Right renal cortex interstitium (tissue), 3 donors: ENCODE results near the gene RREB1. TPM values are rescaled to one million over a fixed set of nuclear protein-coding genes. Genes with fewer than 3 reads are reported as not detected.

ENCODE experiments used
- DNase-seq, 3 donors: peaks; one replicate each; pipeline ENCODE4 v3.0.0-alpha.2; 2013; ENCODE audit warnings: low read depth in 3 of 3, low spot score in 2 of 3
- polyA plus RNA-seq, 3 donors: library from polyadenylated mRNA; unstranded; fragments of 120-200 nt; gene quantifications; one replicate each; pipeline ENCODE4 v1.2.1, GENCODE V29; 2013; ENCODE audit not compliant: insufficient read length in 3 of 3

RREB1 gene
- polyA plus RNA-seq, 3 donors, result 17.5 to 19.8 (median 19.3) TPM

DNA sequence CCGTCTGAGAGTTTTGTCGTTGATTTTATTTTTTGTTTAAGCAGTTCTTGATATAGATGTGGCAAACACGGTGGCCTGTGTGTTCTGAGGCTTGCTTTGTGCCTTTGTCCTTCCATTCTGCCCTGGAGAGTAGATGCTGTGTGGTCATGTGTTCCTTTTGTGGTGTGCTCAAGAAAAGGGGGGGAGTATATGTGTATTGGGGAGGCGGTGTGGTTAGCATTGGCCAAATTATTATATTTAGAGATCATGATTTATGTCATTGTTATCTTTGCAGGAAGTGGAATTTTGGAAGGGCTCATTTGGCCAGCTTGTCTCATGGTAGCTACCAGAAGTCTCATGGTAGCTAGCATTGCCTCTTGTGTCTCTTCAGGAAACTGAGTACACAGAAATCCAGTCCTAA, 16.4 kb downstream of the RREB1 start:
- no peak for DNase-seq

DNA sequence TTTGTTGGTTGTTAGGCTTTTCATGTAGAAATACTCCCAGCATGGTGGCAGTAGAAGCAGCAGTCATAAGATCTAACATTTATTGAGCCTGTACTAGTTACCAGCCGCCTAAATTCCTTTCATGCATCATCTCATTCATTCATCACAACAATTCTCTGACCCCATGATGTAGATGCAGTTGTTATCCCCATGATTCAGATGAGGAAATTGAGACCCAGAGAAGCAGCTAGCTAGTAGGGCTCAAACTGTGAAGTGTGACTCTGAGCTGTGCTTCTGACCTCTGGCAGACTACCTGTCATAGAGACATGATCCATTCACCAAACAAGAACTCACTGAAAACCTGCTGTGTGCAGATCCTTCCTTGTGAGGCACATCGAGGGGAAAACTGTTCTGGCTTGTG, 16.9 kb downstream of the RREB1 start:
- no peak for DNase-seq

DNA sequence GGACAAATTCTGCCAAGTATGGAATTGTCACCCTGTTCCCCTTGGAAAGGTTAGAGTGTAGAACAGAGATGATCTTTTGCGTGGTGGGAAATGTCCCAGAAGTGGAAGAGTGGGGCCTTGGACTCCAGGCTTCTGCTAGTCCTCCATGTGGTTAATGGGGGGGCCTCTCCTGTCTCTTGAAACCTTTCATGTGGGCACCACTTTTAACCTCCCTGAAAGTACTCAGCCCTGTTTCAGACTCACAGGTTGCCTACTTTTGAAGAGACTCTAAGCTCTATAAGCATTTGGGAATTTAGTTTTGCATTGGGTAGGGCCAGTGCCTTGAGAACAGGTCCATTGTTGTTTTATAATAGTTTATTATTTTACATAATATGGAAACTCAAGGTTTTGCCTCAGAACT, 17.5 kb downstream of the RREB1 start:
- DNase-seq, result no peak

DNA sequence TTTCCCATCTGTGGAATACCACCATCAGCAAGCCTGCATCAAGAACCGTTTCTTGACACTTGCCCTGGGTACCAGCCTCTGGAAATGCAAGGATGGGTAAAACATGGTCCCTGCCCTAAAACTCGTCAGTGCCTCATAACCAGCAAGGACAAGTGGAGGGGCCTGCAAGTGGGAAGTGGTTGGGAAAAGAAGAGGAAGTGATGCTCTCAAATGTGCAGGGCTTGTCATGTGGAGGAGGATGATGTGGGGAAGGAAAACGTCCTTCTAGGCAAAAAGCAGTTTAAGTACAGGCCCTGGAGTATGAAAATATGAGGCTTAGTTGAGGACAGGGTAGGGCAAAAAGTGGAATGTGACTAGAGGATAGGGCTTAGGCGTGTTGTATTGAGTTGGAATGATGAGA, 19.0 kb downstream of the RREB1 start:
- no peak for DNase-seq

DNA sequence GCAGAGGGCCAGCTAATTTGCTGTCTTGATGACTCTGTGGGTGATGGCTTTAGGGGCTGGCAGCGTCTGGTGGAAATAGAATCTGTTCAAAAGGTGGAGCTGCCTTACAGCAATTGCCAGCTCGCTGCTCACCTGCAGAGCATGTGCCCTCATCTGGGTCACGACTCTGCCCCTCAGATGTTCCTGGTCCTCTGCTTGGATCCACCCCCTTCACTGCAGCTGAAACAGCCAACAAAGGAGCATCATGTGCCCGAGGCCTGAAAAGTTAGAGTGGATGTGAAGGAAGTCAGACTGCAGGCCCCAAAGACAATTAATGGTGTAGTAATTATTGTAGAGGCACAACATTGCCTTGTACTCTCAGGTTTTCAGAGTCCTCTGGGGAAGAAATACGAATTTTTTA, 19.9 kb downstream of the RREB1 start:
- no peak for DNase-seq

DNA sequence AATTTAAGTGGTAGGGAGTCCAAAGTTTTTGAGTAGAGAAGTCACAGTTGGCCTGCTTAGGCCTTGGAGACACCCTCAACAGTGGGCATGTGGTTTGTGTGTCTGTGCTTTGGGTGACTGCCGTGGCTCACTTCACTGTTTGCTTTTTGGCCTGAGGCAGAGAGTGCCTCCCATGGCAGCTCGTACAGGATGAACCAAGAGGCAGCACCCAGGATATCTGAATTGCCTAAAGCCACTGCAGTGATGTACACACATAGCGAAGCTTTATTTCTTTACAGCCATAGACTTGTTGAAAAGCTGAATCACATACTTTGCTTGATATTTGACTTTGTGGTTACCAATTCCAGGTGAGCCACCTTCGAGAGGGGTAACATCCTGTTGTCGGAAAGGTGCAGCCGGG, 21.6 kb downstream of the RREB1 start:
- DNase-seq, result no peak

DNA sequence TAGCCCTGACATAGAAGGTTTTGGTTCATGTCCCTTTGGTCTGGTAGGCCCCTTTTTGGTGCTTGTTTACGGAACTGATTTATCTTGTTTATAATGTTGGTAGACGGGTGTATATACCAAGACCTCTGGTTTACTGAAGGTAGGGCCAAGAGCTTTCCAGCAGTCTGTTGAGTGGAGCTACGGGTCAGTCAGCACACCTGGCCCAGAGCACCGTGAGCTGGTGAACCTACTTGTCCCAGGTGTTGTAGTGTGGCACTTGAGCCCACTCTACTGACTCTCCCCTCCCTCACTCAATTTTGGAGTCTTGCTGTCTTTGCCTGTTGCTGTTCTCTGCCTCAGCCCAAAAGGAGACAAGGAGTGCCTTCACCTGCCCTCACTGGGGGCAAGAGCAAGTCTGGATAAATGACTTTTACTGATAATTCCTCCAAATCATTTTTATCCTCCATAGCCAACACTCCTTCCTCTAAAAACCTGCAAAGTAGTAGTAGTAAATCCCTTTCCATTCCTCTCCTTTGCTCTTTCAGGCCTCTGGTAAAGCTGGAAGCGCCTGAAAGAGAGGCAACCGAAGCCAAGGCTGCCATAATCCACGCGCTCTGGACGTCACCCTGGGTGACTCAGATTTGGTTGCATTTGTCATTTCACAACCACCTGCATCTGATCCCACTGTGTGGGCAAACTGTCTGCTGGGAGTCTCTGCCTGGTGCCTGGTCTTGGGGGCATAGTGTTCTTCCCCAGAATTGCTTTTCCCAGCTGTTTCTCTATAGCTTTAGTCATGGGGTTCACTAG, 22.2 kb downstream of the RREB1 start:
- no peak for DNase-seq

DNA sequence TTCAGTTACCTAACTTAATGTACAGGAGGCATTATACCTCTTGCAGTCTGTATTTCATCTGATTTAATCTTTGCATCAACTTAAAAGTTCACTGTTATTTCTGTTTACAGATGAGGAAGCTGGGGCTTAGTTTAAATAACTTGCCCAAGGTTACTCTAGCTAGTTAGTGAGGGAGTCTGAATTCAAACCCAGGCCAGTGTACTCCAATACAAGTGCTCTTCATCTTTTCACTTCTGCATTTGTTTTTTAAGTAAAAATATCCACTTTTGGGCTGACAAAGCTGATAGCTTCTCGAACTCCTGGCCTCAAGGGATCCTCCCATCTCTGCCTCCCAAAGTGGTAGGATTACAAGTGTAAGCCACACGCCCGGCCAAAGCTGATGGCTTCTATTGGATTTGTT, 23.6 kb downstream of the RREB1 start:
- no peak for DNase-seq

DNA sequence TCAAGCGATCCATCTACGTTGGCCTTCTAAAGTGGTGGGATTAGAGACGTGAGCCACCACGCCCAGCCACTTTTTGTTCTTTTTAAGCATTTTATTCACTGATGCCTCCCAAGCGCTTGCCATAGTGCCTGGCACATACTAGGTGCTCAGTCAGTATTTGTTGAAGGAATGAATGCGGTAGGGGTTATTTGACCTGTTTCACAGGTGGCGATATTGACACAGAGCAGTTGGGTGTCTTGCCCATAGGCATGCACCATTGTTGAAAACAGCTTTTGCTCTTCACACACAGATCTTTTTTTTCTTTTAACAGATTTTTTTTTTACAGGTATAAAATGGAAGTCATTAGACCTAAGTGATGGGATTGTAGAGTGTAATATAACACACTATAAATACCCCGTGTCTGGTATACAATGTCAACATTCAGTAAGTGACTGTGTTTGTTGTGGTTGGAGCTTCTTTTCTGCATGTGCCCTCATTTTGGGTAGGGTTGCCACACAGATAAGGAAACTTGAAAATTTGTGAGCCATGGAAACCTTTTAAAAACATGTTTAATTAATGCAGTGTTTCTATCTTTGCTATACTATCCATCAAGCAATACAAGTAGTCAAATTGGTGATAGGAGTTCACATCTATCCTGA, 24.8 kb downstream of the RREB1 start:
- DNase-seq, result no peak

DNA sequence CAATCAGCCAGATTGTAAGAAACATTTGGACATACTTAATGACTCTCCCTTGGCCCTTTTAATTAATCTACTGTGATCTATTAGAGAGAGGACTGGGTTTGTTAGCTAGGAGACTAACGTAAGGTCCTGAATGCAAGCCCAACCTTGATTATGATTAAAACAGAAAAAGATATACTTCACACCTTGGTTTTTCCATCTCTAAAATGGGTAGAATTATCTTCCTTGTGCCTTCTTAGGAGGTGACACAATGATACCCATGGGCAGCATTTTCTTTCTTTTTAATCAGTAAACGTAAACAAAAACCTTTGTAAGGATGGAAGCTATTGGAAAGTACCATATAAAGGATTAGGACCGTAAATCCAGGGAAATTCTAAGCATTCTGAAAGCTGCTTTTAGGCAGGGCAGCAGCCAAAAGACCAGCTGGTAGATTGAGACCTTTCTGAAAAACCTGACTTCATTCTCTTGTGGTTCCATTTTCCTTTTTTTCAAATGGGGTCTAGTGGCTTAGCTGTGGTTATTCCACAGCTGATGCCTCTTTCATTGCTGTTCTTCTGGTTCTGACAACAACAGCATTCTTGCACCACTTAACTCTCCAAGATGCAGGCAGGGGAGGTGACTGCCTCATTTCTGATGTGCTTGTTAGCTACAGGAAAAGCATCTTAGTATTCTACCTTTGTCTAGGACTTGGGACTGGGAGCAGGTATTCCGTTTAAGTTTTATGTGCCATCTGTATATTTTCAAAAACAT, 27.4 kb downstream of the RREB1 start:
- DNase-seq, result no peak

DNA sequence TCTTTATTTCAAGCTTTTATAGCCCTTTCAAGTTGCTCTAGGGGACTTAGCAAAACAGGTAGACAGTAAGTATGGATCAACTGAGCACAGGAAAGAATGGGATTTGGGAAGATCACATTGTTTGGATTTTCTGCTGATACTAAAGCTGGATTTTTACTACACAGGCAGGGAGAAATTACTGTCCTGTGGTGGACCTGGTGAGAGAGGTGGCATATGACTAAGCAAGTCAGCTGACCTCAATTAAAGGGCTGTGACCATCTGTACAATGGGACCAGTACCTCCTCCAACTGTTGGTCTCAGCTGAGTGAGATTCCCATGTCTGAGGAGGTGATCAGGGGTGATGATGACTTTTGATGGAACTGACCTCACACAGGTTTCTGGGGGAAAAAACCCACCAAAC, 28.0 kb downstream of the RREB1 start:
- no peak for DNase-seq

DNA sequence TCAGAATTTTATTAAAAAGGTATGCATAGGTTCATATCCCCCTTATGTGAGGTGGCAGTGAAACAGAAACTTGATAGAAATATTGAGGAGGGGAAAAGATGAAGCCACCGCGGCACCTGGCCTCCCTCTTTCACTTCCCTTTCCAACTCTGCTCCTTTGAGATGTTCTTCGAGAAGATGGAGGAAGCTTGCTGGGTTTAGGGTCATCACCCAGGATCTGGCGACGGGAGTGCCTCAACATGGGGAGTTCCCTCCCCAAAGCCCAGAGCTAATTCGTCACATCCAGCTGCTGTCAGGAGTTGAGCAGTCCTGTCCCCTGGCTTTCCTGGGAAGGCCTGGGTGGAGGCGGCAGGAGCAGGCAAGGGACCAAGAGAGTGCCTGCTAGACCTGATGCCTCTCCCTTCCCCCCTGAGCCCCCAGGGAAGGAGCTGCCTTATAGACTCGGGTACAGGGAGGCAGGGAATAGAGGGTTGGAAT, 29.1 kb downstream of the RREB1 start:
- DNase-seq, result no peak

DNA sequence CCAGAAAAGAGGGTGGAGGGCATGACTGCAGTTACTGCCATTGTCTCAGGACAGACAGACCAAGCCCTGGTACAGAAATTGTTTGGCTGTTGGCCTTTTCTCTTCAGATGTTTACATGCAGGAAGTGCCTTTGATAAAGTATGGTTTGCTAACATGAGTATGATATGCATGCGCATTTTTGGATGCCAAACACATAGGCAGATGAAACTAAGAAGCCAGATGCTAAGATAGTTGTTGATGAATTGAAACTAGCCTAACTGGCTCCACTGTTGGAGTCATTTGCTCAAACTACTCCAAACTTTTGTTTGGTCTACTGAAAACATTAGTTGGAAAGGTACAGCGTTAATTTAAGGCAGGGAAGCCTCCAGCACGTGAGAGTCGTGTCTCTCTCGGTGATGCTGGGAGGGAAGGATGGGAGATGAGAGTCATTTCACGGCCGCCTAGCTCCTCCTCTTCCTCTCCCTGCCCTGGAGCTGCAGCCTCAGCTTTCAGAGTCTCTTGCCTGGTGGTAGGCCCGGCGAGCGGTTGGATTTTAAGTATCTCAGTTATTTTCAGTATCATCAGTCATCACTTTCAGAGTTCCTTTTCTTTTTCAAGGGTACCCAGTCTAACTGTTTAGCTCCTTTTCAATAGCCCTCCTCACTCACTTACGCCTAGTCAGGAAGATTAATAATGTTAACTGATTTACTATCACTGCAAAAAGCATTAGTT, 29.7 kb downstream of the RREB1 start:
- DNase-seq, result no peak

DNA sequence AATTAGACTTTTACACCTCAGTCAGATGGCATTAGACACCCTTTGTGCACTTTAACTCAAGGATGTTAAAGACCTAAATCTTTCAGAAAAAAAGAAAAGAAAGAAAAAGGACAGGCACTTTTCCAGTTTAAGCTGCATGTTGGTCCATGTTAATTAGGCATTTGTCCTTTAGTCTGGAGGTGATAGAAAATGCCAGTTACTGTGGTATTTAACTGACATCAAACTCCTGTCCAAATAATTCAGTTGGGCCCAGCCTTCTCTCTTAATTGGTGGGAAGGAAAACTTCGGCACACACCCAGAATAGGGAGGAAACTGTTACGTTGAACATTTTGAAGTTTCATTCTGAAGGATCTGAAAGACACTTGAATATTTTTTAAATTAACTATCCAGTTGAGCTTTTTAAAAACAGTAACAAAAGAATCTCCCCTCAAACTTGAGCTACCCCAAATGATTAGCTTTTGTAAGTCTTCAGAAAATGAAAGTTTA, 30.3 kb downstream of the RREB1 start:
- DNase-seq, result no peak

DNA sequence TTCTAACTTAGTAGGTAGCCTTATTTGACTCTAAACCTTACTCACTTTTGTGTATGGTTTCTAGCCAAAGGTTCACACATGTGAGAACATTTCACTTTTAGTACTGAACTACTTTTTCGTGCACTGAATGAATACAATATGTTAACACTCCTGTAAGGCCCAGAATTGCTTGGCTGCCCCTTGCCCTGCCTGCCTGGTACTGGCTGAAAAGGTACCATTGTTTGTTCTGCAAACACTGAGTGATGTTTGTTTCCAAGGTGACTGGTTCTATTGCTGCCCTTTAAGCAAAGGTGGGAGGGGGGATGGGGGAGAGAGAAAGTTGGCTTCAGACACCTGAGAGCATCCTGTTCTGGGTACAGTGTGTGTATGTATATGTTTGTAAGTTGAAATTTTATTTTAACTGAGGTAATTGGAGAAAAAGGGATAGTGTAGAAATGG, 31.2 kb downstream of the RREB1 start:
- no peak for DNase-seq

DNA sequence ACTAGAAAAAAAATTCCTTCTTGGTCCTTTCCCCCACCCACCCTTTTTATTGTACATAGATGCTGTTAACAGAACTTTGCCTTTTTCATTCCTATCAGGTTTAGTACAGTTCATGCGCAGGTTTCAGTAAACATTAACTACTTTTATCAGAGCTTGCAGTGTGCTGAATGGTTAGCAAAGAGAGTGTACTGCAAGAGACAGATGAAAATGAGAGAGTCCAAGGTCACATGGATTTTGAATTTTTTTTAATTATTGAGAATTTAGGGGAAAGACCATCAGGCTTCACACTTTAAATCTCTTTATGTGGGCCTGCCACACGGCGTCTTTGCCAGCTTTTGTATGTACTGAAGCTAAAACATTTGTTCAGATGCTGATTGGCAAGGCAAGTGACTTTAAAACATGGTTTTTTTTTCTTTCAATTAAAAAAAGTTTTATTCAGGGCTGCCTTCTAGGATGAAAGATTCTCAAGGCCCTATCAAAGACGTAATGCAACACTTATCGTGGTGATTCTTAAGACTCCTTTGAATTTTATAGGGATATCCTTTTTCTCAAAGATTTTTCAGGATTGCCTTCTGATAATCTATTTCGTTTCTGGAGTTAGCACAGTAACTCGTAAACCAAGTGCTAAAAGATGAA, 32.2 kb downstream of the RREB1 start:
- no peak for DNase-seq

DNA sequence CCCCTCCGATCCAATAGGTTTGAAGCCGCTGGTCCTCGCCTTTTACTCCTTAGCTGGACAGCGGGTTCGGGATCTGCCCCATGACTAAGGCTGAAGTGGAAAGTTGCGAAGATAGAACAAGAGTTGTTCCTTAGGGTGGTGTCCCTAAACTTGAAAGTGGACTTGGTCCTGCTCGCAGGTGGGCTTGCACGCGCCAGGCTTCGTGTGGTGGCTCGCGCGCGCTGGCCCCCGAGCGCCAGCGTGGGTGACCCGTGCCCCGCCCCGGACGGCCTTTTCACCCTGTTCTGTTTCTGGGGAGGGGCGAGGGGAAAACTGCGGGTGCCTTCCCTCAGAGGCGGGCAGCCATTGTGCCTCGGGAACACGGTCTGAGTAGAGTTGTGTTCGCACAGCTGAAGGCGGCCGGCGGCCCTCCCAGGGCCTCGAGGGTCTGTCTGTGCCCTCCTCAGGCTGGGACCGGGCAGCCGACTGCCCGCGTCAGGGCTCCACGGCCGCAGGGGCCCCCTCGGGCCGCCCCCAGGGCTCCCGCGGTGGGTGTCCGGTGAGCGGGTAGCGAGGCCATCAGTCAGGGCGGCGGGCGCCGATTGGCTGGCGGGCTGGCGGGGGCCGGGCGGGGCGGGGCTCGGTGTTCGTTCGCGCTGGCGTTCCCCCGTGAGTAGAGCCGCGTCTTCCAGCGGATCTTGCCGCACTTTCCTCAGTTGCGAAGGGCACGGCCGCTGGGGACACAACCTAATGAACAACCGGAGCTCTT, 33.0 kb downstream of the RREB1 start:
- DNase-seq, result peak in 1 of 3 donors; percentile 56

DNA sequence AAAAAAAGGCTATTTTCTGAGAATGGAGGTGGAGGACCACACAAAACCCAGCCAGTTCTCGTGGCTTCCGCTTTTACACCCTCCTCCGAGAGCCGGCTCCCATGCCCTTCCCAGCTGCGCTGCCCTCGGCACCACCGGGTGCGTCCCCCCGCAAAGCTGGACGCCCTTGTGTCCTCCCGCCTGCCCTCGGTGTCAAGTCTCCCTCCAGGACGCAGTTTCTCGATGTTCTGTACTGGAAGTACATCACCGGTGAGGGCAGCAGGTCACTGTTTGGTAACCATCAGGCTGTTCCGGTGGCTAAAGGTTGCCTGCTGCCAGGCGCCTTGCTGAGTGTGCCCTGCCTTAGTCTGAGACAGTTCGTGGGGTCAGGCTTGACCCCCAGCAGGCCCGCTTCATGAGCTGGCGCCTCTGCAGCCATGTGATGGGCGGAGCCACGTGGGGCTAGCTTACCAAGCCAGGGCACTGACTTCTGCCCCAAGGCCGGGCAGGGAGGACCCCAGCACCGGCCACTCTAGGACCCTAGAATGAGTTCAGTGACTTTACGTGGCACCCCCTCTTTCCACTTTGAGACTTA, 34.6 kb downstream of the RREB1 start:
- DNase-seq, result no peak

DNA sequence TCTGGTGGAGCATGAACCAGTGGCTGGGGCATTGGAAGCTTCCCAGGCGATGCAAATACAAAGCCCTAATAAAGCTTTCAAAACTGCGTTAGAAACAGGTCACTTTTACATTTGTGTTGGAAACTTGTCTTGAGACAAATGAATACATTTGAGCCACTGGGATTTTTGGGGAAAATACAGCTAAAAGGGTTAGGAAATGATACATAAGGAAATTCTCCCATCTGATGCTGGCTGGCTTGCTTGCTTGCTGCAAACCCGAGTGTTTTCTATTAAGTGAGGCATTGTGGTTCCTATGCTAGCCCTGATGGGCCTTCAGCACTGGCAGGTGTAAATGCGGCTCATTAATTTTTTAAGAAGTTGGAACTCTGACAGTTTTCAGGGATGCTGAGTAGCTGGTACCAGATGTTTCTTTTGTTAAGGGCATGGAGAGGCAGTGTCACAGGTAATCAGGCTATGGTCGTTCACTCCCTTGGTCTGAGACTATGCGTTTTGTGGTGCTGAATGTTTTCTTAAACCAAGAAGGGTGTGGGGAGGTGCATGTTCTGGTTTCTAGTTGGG, 35.2 kb downstream of the RREB1 start:
- DNase-seq, result no peak
